Activated T-cell treated with anti-CD3 and anti-CD28 coated beads, Interleukin-2, amount 50 U/mL, for 24 hours (primary cell): ENCODE results near the gene HADH.

Experiments used
- DNase-seq: peaks from one replicate; pipeline ENCODE4 v3.0.0-alpha.2; 2020
- H3K27ac Mint-ChIP-seq: 2 replicates; pipeline ENCODE4 v1.8.0; 2020; ENCODE audit warnings: mild to moderate bottlenecking, mixed read lengths
- H3K27me3 Mint-ChIP-seq: 2 replicates; pipeline ENCODE4 v1.8.0; 2020; ENCODE audit warnings: mixed read lengths
- H3K36me3 Mint-ChIP-seq: 2 replicates; pipeline ENCODE4 v1.8.0; 2020; ENCODE audit warnings: low read depth, mixed read lengths
- H3K4me1 Mint-ChIP-seq: 2 replicates; pipeline ENCODE4 v1.8.0; 2020; ENCODE audit warnings: low read depth, mixed read lengths
- H3K4me3 Mint-ChIP-seq: 2 replicates; pipeline ENCODE4 v1.8.0; 2020; ENCODE audit warnings: mild to moderate bottlenecking, moderate library complexity, mixed read lengths
- H3K9me3 Mint-ChIP-seq: 2 replicates; pipeline ENCODE4 v1.8.0; 2020; ENCODE audit warnings: mixed read lengths

The HADH gene

DNA sequence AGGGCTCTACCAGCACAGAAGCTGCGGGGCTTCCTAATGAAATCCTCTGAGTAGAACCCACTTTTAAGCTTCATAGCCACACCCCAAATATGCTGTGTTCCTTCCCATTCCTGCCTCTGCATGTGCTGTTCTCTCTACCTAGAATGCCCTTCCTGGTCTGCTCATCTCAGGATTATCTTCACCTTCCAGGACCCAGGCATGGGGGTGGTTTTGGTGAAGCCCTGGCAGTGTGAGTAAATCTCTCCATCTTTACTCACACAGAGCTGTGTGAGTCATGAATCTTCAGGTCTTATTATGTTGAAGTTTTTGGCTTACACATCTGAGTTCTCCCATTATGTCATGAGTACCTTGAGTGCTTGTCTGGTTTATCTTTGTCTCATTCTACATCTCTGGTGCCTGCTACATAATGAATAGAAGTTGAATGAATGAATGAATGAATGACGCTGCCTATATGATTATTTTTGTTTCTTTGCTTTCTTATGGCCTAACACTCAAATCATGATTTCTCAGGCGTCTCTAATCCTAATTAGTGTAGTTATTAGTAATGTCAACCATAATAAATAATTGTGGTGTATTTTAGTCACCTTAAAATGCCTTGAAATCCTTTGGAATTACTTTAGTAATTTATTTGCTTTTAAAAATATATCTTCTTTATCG is 41.9 kb downstream of the HADH start:
- H3K27me3 Mint-ChIP-seq, result no peaks in the 10 kb centered on the region
- H3K27ac Mint-ChIP-seq, result peak overlapping the region; percentile 93
- DNase-seq, result no peak
- no peak overlapping the region for H3K4me3 Mint-ChIP-seq
- peaks cover 74% of the 10 kb centered on the region for H3K36me3 Mint-ChIP-seq
- peaks cover 83% of the 10 kb centered on the region for H3K4me1 Mint-ChIP-seq
- no peaks in the 10 kb centered on the region for H3K9me3 Mint-ChIP-seq

DNA sequence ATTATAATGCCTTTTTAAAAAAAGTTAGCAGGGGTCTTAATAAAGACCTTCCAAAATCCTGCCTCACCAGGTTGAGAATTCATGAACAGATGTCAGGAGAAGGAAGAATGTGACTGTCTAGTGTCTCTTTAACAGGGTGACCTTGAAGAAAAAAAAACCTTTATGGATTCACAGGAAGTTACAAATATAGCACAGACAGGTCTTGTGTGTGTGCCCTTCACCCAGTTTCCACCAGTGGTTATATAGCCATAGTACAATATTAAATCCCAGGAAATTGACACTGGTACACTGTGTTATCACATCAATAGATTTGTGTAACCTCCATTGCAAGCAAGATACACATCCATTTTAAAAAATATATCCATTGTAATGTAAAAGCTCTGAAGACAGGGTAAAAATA is 43.7 kb downstream of the HADH start:
- Mint-ChIP-seq H3K36me3 (peaks cover 60% of the 10 kb centered on the region), H3K27ac (no peak overlapping the region), H3K4me1 (peaks cover 93% of the 10 kb centered on the region), H3K9me3 (no peaks in the 10 kb centered on the region), H3K27me3 (no peaks in the 10 kb centered on the region), H3K4me3 (no peak overlapping the region)
- no peak for DNase-seq

- H3K4me3 Mint-ChIP-seq, result peak overlapping the region; percentile 45
- peak overlapping the region; percentile 65 for H3K27ac Mint-ChIP-seq
- no peaks in the 10 kb centered on the region for H3K27me3 Mint-ChIP-seq
- H3K9me3 Mint-ChIP-seq, result no peaks in the 10 kb centered on the region
- H3K36me3 Mint-ChIP-seq, result peaks cover 50% of the 10 kb centered on the region
- DNase-seq, result no peak
- H3K4me1 Mint-ChIP-seq, result peaks cover 87% of the 10 kb centered on the region
These were observed 44.9 kb downstream of the HADH start for GRCh38 chr4:108034565-108034964.

DNA sequence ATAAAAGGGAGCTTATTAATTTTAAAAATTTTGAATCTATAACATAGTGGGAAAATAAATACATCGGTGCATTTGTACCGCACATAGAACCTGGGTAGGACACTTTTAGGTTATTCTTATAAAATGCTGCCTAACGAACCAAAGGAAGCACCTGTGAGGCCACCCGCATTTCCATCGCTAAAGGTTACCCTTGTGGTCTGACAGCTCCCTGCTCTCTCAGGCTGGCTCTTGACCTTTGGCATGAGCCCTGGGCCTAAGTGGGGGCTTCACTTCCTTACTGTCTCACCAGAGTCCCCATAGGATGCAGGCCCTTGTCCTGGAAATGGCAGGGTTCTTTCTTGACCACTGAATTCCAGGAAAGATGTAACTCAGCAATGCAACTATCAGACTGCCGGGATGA is 46.0 kb downstream of the HADH start:
- peak overlapping the region; percentile 96 for H3K27ac Mint-ChIP-seq
- peak overlapping the region; percentile 61 for H3K4me3 Mint-ChIP-seq
- peaks cover 48% of the 10 kb centered on the region for H3K36me3 Mint-ChIP-seq
- H3K4me1 Mint-ChIP-seq, result peaks cover 76% of the 10 kb centered on the region
- no peaks in the 10 kb centered on the region for H3K9me3 Mint-ChIP-seq
- H3K27me3 Mint-ChIP-seq, result no peaks in the 10 kb centered on the region
- no peak for DNase-seq

GRCh38 chr4:108036213-108036612 is 46.5 kb downstream of the HADH start:
- no peaks in the 10 kb centered on the region for H3K27me3 Mint-ChIP-seq
- H3K4me3 Mint-ChIP-seq, result peak overlapping the region; percentile 61
- peak overlapping the region; percentile 96 for H3K27ac Mint-ChIP-seq
- peak; percentile 68 for DNase-seq
- peaks cover 45% of the 10 kb centered on the region for H3K36me3 Mint-ChIP-seq
- H3K9me3 Mint-ChIP-seq, result no peaks in the 10 kb centered on the region
- peaks cover 71% of the 10 kb centered on the region for H3K4me1 Mint-ChIP-seq

GRCh38 chr4:108037884-108038283 is 48.2 kb downstream of the HADH start:
- no peaks in the 10 kb centered on the region for H3K9me3 Mint-ChIP-seq
- H3K36me3 Mint-ChIP-seq, result peaks cover 36% of the 10 kb centered on the region
- H3K27ac Mint-ChIP-seq, result peak overlapping the region; percentile 96
- H3K4me1 Mint-ChIP-seq, result peaks cover 58% of the 10 kb centered on the region
- H3K4me3 Mint-ChIP-seq, result peak overlapping the region; percentile 28
- no peaks in the 10 kb centered on the region for H3K27me3 Mint-ChIP-seq
- DNase-seq, result no peak

DNA sequence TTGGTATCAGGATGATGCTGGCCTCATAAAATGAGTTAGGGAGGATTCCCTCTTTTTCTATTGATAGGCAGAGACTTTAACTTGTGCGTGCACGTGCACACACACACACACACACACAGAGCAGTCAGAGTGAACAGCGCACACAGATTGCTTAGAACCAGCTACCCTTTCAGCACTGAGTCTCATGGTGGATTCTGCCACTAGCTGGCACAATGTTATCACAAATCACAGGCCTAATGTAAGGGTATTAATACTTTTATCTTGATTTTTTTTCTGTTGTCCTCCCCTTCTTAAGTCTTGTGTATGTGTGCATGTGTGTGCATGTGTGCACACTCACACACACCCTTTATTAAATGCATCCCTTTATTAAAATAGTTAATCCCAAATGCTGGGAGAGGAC is 53.2 kb downstream of the HADH start:
- DNase-seq, result no peak
- Mint-ChIP-seq H3K27me3 (no peaks in the 10 kb centered on the region), H3K4me1 (peaks cover 52% of the 10 kb centered on the region), H3K36me3 (peaks cover 28% of the 10 kb centered on the region), H3K27ac (peak overlapping the region; percentile 89), H3K4me3 (no peak overlapping the region), H3K9me3 (no peaks in the 10 kb centered on the region)

DNA sequence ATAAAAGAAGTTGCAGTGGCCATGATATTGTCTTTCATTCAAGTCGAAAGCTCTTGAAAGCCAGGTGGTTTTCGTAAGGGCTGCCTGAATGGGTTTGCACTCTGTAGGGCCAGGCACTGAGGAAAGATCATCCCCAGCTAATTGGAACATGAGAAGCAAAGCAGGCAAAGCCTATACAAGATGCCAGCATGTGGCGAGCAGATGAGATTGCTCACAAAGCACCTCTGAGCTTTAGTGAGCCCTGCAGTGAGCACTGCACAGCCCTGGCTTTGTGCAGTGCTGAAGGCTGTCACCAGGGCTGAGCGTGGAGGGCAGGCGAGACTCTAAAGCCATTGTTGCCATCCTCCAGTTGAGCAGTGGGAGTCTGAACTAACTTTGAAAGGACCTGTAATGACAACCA is 53.8 kb downstream of the HADH start:
- H3K4me3 Mint-ChIP-seq, result no peak overlapping the region
- no peaks in the 10 kb centered on the region for H3K9me3 Mint-ChIP-seq
- H3K4me1 Mint-ChIP-seq, result peaks cover 51% of the 10 kb centered on the region
- no peaks in the 10 kb centered on the region for H3K27me3 Mint-ChIP-seq
- peak overlapping the region; percentile 89 for H3K27ac Mint-ChIP-seq
- no peak for DNase-seq
- peaks cover 34% of the 10 kb centered on the region for H3K36me3 Mint-ChIP-seq

DNA sequence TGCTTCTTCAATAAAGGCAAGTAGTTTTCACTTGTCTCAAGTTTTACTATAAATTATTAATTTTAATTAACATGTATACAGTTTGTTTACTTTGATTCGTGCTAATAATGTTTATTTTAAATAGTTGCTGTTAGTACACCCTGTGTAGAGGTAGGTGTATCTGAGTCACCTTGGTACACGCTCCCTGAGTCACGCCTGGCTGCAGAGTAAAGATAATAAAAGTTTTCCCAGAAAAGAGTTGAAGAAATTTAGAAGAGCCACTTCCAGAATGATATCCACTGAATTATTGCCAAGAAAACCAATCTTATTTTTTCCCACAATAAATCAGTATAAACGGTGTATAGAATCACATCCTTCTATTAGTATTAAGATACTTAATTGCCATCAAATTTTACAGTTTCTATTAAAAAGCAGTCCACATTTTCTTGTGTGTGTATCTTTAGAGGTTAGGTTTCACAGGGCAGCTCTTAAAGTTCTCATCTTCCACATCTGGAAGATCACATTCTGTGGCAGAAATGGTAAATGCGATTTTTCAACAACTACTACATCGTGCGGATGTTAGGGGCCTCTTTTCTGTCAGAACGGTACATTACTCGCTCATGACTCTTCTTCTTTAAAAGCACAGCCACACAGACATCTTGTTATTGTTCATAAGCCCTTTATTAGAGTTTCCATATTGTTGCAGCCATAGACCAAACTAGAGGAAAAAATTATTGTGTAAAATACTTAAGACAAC is 55.4 kb downstream of the HADH start:
- H3K27ac Mint-ChIP-seq, result peak overlapping the region; percentile 95
- H3K4me3 Mint-ChIP-seq, result peak overlapping the region; percentile 8
- H3K36me3 Mint-ChIP-seq, result peaks cover 49% of the 10 kb centered on the region
- no peaks in the 10 kb centered on the region for H3K27me3 Mint-ChIP-seq
- no peaks in the 10 kb centered on the region for H3K9me3 Mint-ChIP-seq
- H3K4me1 Mint-ChIP-seq, result peaks cover 62% of the 10 kb centered on the region
- no peak for DNase-seq

DNA sequence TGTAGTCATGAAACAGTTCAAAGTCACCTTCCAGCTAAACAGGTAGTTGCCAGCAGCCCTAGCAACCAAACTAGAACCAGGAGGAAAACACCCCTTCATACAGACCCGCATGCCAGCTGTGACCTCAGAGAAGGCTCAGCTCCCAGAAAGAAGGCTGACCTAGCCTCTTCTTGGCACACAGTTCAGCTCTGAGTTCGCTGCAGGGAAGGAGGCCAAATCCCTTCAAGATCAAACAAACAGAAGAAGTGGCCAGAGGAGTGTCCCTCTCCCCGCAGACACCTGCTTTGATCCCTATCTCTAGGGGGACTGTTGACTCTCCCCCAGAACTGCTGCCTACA is 56.0 kb downstream of the HADH start:
- Mint-ChIP-seq H3K27me3 (no peaks in the 10 kb centered on the region), H3K4me1 (peaks cover 68% of the 10 kb centered on the region), H3K36me3 (peaks cover 52% of the 10 kb centered on the region), H3K4me3 (peak overlapping the region; percentile 8), H3K27ac (peak overlapping the region; percentile 95), H3K9me3 (no peaks in the 10 kb centered on the region)
- no peak for DNase-seq

DNA sequence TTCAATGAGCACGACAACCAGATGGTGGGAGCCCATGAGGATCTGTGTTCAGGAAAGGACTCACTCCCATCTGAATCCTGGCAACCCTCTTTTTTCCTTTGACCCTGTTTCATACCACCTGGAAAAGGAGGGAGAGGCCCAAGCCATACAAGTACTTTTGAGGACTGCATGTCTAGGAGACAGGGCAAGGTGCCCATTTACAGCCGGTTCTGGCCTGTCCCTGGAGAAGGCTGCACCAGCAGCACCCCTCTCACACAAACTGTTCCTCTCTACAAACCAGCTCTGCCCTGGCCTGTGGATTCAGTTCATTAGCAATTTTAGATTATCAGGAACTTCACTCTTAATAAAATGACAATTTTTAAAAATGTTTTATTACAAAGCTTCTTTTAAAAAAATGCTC is 57.5 kb downstream of the HADH start:
- Mint-ChIP-seq H3K27me3 (no peaks in the 10 kb centered on the region), H3K4me1 (peaks cover 83% of the 10 kb centered on the region), H3K27ac (peak overlapping the region; percentile 44), H3K4me3 (no peak overlapping the region), H3K9me3 (no peaks in the 10 kb centered on the region), H3K36me3 (peaks cover 65% of the 10 kb centered on the region)
- DNase-seq, result no peak

DNA sequence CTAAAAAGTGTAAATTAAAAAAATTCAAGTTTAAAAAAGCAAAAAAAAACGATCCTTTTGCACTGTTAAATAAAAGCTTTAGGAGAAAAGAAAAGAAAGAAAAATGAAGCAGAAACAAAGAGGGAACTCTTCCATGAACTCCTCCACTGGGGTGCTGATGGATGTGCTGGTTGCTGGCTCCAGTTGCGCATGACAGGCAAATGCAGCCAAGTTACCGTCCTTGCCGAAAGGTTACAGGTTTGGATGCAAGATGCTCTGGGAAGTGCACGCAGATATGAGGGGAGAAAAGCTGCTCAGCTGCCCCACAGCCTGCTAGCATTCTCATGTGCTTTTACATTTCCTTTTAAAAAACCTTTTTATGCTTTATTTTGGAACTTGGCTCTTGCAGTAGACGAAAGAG is 58.5 kb downstream of the HADH start:
- no peak overlapping the region for H3K4me3 Mint-ChIP-seq
- peaks cover 74% of the 10 kb centered on the region for H3K36me3 Mint-ChIP-seq
- H3K9me3 Mint-ChIP-seq, result no peaks in the 10 kb centered on the region
- peaks cover 89% of the 10 kb centered on the region for H3K4me1 Mint-ChIP-seq
- DNase-seq, result no peak
- H3K27ac Mint-ChIP-seq, result peak overlapping the region; percentile 99
- no peaks in the 10 kb centered on the region for H3K27me3 Mint-ChIP-seq

DNA sequence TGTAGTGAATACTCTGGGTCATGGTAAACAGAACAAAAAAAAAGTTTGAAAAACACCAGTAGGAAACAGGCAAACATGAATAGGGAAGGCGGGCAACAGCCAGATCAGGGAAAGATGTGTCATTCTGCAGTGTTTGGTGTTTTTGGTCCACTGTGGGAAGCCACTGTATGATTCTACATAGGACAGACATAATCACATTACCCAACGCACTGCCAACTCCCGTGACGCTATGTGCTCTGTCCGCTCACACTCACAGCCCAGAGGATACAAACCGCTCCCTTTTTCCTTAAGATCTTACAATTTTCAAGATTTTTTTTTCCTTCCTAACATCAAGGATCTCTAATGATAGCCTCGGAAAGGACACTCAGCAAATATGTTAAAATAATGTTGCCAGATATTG is 59.3 kb downstream of the HADH start:
- Mint-ChIP-seq H3K9me3 (no peaks in the 10 kb centered on the region), H3K27ac (peak overlapping the region; percentile 99), H3K27me3 (no peaks in the 10 kb centered on the region), H3K36me3 (peaks cover 81% of the 10 kb centered on the region), H3K4me3 (peak overlapping the region; percentile 81), H3K4me1 (peaks cover 89% of the 10 kb centered on the region)
- DNase-seq, result no peak

GRCh38 chr4:108049406-108049805 is 59.7 kb downstream of the HADH start:
- Mint-ChIP-seq H3K4me3 (peak overlapping the region; percentile 81), H3K9me3 (no peaks in the 10 kb centered on the region), H3K27ac (peak overlapping the region; percentile 99), H3K36me3 (peaks cover 85% of the 10 kb centered on the region), H3K27me3 (no peaks in the 10 kb centered on the region), H3K4me1 (peaks cover 90% of the 10 kb centered on the region)
- DNase-seq, result peak; percentile 64
